Gastrocnemius medialis (tissue), 4 donors: ENCODE results near the gene SUGCT. TPM values are rescaled to one million over a fixed set of nuclear protein-coding genes. Genes with fewer than 3 reads are reported as not detected.

Source experiments
- ATAC-seq, 2 donors: fragments of 150-250 bp; one replicate each; pipeline ENCODE4 v1.9.1; 2016
- DNase-seq, 2 donors: peaks; one replicate each; pipeline ENCODE4 v3.0.0-alpha.2; 2019
- H3K27ac ChIP-seq, 4 donors: fragments of 200-600 bp; sonication (generic); 1 replicate in 1 of 4; 2 replicates in 3 of 4; pipeline ENCODE4 v1.5.1; 2016 to 2018; ENCODE audit warnings: mild to moderate bottlenecking in 2 of 4, moderate library complexity in 1 of 4
- H3K27me3 ChIP-seq, 3 donors: fragments of 200-600 bp; sonication (generic) in 2 of 3; 1 replicate in 1 of 3; 2 replicates in 2 of 3; pipeline versions ENCODE4 v1.5.1 to v1.6.0; 2016 to 2019; ENCODE audit warnings: mild to moderate bottlenecking in 1 of 3, moderate library complexity in 1 of 3
- H3K36me3 ChIP-seq, 2 donors: fragments of 200-600 bp; sonication (generic) in 1 of 2; one replicate each; pipeline ENCODE4 v1.5.1; 2017 to 2018
- H3K4me1 ChIP-seq, 2 donors: fragments of 200-600 bp; sonication (generic) in 1 of 2; one replicate each; pipeline ENCODE4 v1.5.1; 2016 to 2017; ENCODE audit warnings: mild to moderate bottlenecking in 2 of 2
- H3K4me3 ChIP-seq, 4 donors: fragments of 200-600 bp; sonication (generic) in 3 of 4; 1 replicate in 1 of 4; 2 replicates in 3 of 4; pipeline ENCODE4 v1.5.1; 2016 to 2019; ENCODE audit warnings: mild to moderate bottlenecking in 2 of 4
- H3K9me3 ChIP-seq, 3 donors: fragments of 200-600 bp; sonication (generic) in 2 of 3; 1 replicate in 1 of 3; 2 replicates in 2 of 3; pipeline ENCODE4 v1.5.1; 2016 to 2019
- POLR2A ChIP-seq, 2 donors: fragments of 450-650 bp; IDR thresholded peaks; one replicate each; pipeline ENCODE4 v1.6.1; 2017; ENCODE audit warnings: antibody characterized with exemption in 2 of 2, mild to moderate bottlenecking in 2 of 2, moderate library complexity in 2 of 2
- in situ Hi-C, 4 donors: fragments of 200-750 bp; cut with MboI; loops; one replicate each; pipeline versions ENCODE4 v1.15.0 to v1.8.0; 2017; ENCODE audit warnings: low sequenced_read_pairs in 4 of 4
- intact Hi-C: fragments of 100-400 bp; cut with DNase I; formaldehyde crosslinking; loops from one replicate; pipeline ENCODE4 v1.15.1; 2023; ENCODE audit warnings: low total_unique reads
- total RNA-seq, 4 donors: library from RNA; depleted of rRNA; stranded (reverse); fragments of >200 nt; gene quantifications; one replicate each; pipeline versions ENCODE4 v1.1.0 to v1.2.3, GENCODE V29; 2016
- TF ChIP-seq, protein P1 (sequence below), 5 experiments: fragments of 450-650 bp in 3 of 5; fragments of 200-600 bp in 2 of 5; sonication (generic) in 2 of 5; IDR thresholded peaks in 4 of 5; conservative IDR thresholded peaks in 1 of 5; 1 replicate in 4 of 5; 2 replicates in 1 of 5; pipeline ENCODE4 v1.5.1; 2016 to 2019; ENCODE audit warnings: antibody characterized with exemption in 5 of 5, mild to moderate bottlenecking in 3 of 5, moderate library complexity in 3 of 5

The SUGCT gene
- total RNA-seq, 4 donors from 2014 or later, result 2.3 to 3.5 (median 2.9) TPM

- ATAC-seq, result no peak
- Histone ChIP-seq H3K9me3 (no peaks in the 10 kb centered on the region), H3K27me3 (no peaks in the 10 kb centered on the region), H3K4me1 (no peaks in the 10 kb centered on the region), H3K27ac (no peak overlapping the region), H3K36me3 (no peaks in the 10 kb centered on the region), H3K4me3 (no peak overlapping the region)
- no peak for DNase-seq
- in situ Hi-C loops, result loop anchor here in 3 of 4 donors (25.0 kb wide), 2 partner anchors 1345 to 1395 kb away; no protein-coding TSS in a partner anchor
- intact Hi-C loops, result no loop called here
- no peak for TF ChIP-seq POLR2A (IDR thresholded peaks at IDR 0.05)
- TF ChIP-seq, protein P1, sequence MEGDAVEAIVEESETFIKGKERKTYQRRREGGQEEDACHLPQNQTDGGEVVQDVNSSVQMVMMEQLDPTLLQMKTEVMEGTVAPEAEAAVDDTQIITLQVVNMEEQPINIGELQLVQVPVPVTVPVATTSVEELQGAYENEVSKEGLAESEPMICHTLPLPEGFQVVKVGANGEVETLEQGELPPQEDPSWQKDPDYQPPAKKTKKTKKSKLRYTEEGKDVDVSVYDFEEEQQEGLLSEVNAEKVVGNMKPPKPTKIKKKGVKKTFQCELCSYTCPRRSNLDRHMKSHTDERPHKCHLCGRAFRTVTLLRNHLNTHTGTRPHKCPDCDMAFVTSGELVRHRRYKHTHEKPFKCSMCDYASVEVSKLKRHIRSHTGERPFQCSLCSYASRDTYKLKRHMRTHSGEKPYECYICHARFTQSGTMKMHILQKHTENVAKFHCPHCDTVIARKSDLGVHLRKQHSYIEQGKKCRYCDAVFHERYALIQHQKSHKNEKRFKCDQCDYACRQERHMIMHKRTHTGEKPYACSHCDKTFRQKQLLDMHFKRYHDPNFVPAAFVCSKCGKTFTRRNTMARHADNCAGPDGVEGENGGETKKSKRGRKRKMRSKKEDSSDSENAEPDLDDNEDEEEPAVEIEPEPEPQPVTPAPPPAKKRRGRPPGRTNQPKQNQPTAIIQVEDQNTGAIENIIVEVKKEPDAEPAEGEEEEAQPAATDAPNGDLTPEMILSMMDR (IDR thresholded peaks at IDR 0.05 in 4 of 5, conservative IDR thresholded peaks at IDR 0.05 in 1 of 5), result no peak
Observed at GRCh38 chr7:40341836-40342235, 207.0 kb downstream of the SUGCT start.

- DNase-seq (no peak), ATAC-seq (no peak)
- intact Hi-C loops (no loop called here), in situ Hi-C loops (loop anchor here in 3 of 4 donors (25.0 kb wide), 2 partner anchors 1341 to 1391 kb away; no protein-coding TSS in a partner anchor)
- Histone ChIP-seq H3K27me3 (no peaks in the 10 kb centered on the region), H3K36me3 (no peaks in the 10 kb centered on the region), H3K4me3 (no peak overlapping the region), H3K4me1 (no peaks in the 10 kb centered on the region), H3K9me3 (no peaks in the 10 kb centered on the region), H3K27ac (no peak overlapping the region)
- TF ChIP-seq, protein P1 (IDR thresholded peaks at IDR 0.05 in 4 of 5, conservative IDR thresholded peaks at IDR 0.05 in 1 of 5), result no peak
- TF ChIP-seq POLR2A (IDR thresholded peaks at IDR 0.05), result no peak
Observed at GRCh38 chr7:40346554-40346953, 211.7 kb downstream of the SUGCT start.

DNA sequence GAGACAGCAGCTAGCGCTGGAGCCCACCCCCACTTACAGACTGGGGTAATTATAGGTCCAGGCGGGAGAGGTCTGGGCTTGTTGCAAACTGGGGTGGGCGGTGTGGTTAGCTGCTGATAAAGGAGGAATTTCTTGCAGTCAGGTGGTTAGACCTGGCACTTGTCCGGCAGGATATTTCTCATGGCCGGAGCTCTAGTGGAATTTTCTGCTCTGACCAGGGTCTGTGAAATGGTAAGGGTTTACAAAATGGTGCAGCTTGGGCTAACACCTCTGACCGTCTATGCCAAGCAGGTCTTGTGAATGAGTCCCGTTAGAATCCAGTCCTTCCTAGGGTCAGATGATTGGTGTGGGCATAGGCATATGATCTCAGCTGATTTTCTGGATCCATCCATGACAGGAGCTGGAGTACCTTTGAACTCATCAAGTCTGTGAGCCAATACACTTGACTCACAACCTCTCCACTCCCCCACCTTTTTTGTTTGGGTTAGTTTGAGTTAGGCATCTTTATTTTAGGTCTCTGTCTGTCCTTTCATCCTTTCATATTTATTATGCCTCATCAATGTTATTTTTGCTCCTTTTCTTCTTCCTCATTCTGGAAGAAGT lies 213.4 kb downstream of the SUGCT start:
- in situ Hi-C loops, result loop anchor here in 3 of 4 donors (25.0 kb wide), 2 partner anchors 1339 to 1389 kb away; no protein-coding TSS in a partner anchor

GRCh38 chr7:40350100-40350499 lies 215.3 kb downstream of the SUGCT start:
- Histone ChIP-seq H3K27me3 (no peaks in the 10 kb centered on the region), H3K9me3 (no peaks in the 10 kb centered on the region), H3K4me1 (no peaks in the 10 kb centered on the region), H3K36me3 (no peaks in the 10 kb centered on the region), H3K27ac (no peak overlapping the region), H3K4me3 (no peak overlapping the region)
- intact Hi-C loops, result no loop called here
- no peak for ATAC-seq
- no peak for TF ChIP-seq POLR2A (IDR thresholded peaks at IDR 0.05)
- TF ChIP-seq, protein P1 (IDR thresholded peaks at IDR 0.05 in 4 of 5, conservative IDR thresholded peaks at IDR 0.05 in 1 of 5), result no peak
- no peak for DNase-seq
- in situ Hi-C loops, result no loop called here

More for the DNA sequence above, 213.4 kb downstream of the SUGCT start:
- DNase-seq (no peak), ATAC-seq (no peak)
- Histone ChIP-seq H3K9me3 (no peaks in the 10 kb centered on the region), H3K36me3 (no peaks in the 10 kb centered on the region), H3K4me3 (no peak overlapping the region), H3K27ac (no peak overlapping the region), H3K27me3 (no peaks in the 10 kb centered on the region), H3K4me1 (no peaks in the 10 kb centered on the region)
- intact Hi-C loops, result no loop called here
- TF ChIP-seq, protein P1 (IDR thresholded peaks at IDR 0.05 in 4 of 5, conservative IDR thresholded peaks at IDR 0.05 in 1 of 5), result no peak
- TF ChIP-seq POLR2A (IDR thresholded peaks at IDR 0.05), result no peak
